NB4 (cell line): ENCODE measurements around the gene PRKAR1B.

Experiments
- DNase-seq: peaks from one replicate; pipeline ENCODE4 v3.0.0; 2010; ENCODE audit warnings: low read depth
- H3K4me3 ChIP-seq: one replicate; pipeline ENCODE4 v1.5.1; 2011; ENCODE audit warnings: mild to moderate bottlenecking, low read depth, low read length, moderate library complexity
- MYC ChIP-seq: IDR thresholded peaks from 2 replicates; pipeline ENCODE4 v1.6.1; 2011; ENCODE audit warnings: low read depth, low read length
- POLR2A ChIP-seq: IDR thresholded peaks from 2 replicates; pipeline ENCODE4 v1.6.1; 2011; ENCODE audit warnings: mild to moderate bottlenecking; ENCODE audit not compliant: insufficient read length; ENCODE audit errors: extremely low read depth
- TF ChIP-seq, protein P1 (sequence below): IDR thresholded peaks from 2 replicates; pipeline ENCODE4 v1.6.1; 2011; ENCODE audit warnings: low read depth, low read length
- TF ChIP-seq, protein P2 (sequence below): IDR thresholded peaks from one replicate; pipeline ENCODE4 v1.5.1; 2012; ENCODE audit warnings: low read depth, low read length

Gene PRKAR1B

DNA sequence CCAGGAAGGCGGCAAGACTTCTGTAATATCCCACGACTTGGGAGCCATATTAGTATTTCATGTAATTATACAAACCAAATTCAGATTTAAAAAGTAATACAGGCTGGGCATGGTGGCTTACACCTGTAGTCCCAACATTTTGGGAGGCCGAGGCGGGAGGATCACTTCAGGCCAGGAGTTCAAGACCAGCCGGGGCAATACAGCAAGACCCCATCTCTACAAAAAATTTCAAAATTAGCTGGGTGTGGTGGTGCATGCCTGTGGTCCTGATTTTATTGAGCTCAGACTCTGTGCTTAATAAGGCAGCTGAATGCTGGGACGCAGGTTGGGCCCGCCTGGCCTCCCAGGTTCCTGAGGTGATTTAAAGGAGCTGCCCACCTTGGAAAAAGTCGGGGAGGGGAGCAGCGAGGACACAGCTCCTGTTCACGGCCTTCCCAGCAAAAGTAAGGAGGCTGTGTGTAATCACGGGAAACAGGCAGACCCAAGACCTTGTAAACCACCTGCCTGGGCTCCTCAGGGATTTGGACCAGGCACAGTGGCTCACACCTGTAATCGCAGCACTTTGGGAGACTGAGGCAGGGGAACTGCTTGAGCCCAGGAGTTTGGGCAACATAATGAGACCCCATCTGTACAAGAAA is 93.6 kb downstream of the PRKAR1B start:
- no peak for TF ChIP-seq MYC
- TF ChIP-seq, protein P1, sequence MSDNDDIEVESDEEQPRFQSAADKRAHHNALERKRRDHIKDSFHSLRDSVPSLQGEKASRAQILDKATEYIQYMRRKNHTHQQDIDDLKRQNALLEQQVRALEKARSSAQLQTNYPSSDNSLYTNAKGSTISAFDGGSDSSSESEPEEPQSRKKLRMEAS = no peak
- TF ChIP-seq POLR2A = no peak
- no peak overlapping the region for H3K4me3 ChIP-seq
- no peak for DNase-seq

- TF ChIP-seq POLR2A (no peak), MYC (no peak)
- TF ChIP-seq, protein P2, sequence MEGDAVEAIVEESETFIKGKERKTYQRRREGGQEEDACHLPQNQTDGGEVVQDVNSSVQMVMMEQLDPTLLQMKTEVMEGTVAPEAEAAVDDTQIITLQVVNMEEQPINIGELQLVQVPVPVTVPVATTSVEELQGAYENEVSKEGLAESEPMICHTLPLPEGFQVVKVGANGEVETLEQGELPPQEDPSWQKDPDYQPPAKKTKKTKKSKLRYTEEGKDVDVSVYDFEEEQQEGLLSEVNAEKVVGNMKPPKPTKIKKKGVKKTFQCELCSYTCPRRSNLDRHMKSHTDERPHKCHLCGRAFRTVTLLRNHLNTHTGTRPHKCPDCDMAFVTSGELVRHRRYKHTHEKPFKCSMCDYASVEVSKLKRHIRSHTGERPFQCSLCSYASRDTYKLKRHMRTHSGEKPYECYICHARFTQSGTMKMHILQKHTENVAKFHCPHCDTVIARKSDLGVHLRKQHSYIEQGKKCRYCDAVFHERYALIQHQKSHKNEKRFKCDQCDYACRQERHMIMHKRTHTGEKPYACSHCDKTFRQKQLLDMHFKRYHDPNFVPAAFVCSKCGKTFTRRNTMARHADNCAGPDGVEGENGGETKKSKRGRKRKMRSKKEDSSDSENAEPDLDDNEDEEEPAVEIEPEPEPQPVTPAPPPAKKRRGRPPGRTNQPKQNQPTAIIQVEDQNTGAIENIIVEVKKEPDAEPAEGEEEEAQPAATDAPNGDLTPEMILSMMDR = no peak
- TF ChIP-seq, protein P1 = no peak
- no peak for DNase-seq
- H3K4me3 ChIP-seq = no peak overlapping the region
Observed at GRCh38 chr7:632831-633210, 94.3 kb downstream of the PRKAR1B start.

GRCh38 chr7:631964-632830 is 94.9 kb downstream of the PRKAR1B start:
- no peak for DNase-seq
- no peak overlapping the region for H3K4me3 ChIP-seq
- TF ChIP-seq MYC (no peak), POLR2A (no peak)
- TF ChIP-seq, protein P1 = no peak
- TF ChIP-seq, protein P2 = no peak

- H3K4me3 ChIP-seq = no peak overlapping the region
- TF ChIP-seq MYC = no peak
- TF ChIP-seq, protein P1 = no peak
- TF ChIP-seq POLR2A = no peak
- TF ChIP-seq, protein P2 = no peak
- no peak for DNase-seq
Observed at GRCh38 chr7:631291-631711, 95.8 kb downstream of the PRKAR1B start.

GRCh38 chr7:630539-630938 is 96.5 kb downstream of the PRKAR1B start:
- H3K4me3 ChIP-seq = no peak overlapping the region
- TF ChIP-seq, protein P2 = no peak
- no peak for TF ChIP-seq POLR2A
- no peak for DNase-seq

DNA sequence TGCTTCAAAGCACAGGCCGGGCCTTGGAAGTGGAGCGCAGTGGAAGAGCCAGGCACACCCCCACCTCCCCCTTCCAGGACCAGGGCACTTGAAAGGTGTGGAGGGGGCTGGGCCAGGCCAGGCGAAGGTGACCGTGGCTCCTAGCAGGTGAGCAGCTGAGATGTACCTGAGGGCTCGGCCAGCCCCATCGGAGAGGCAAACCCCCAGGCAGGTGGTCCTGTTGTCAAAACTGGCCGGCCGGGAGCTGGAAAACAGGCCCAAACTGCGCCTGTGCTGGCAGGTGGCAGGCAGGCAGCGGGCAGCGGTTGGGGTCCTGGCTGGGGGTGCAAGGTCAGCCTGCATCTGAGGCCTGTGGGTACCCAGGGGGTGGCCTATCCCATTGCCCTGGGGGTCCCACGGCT is 97.0 kb downstream of the PRKAR1B start:
- no peak overlapping the region for H3K4me3 ChIP-seq
- no peak for DNase-seq
- TF ChIP-seq MYC = no peak
- TF ChIP-seq, protein P2 = no peak
- TF ChIP-seq, protein P1 = no peak
- TF ChIP-seq POLR2A = no peak
